CD1c-positive myeloid dendritic cell (primary cell): Measurements from ENCODE around the gene CSNK2A2.

Experiments used
- DNase-seq: peaks from one replicate; pipeline ENCODE4 v3.0.0-alpha.2; 2016; ENCODE audit errors: extremely low spot score

Gene CSNK2A2

GRCh38 chr16:58198022-58198683 lies at the start of gene CSNK2A2:
TSS of gene CSNK2A2 (minus strand) at chr16:58198106. CDS start at chr16:58197736, 370 bp downstream.
- DNase-seq = peak; percentile 86

- no peak for DNase-seq
Measured at GRCh38 chr16:58243528-58244004, 45.7 kb upstream of the CSNK2A2 start.

GRCh38 chr16:58236831-58237230 lies 38.9 kb upstream of the CSNK2A2 start:
- DNase-seq = no peak

GRCh38 chr16:58236231-58236690 lies 38.4 kb upstream of the CSNK2A2 start:
- DNase-seq = peak; percentile 62

GRCh38 chr16:58235663-58236062 lies 37.8 kb upstream of the CSNK2A2 start:
- no peak for DNase-seq

GRCh38 chr16:58234831-58235595 lies 37.1 kb upstream of the CSNK2A2 start:
- DNase-seq = no peak

GRCh38 chr16:58230259-58230658 lies 32.4 kb upstream of the CSNK2A2 start:
- no peak for DNase-seq

GRCh38 chr16:58226790-58227189 lies 28.9 kb upstream of the CSNK2A2 start:
- no peak for DNase-seq

- no peak for DNase-seq
Measured at GRCh38 chr16:58225965-58226602, 28.2 kb upstream of the CSNK2A2 start.

GRCh38 chr16:58222532-58223316 lies 24.8 kb upstream of the CSNK2A2 start:
- DNase-seq = no peak

GRCh38 chr16:58219432-58219831 lies 21.5 kb upstream of the CSNK2A2 start:
- no peak for DNase-seq

- DNase-seq = no peak
Measured at GRCh38 chr16:58218786-58219185, 20.9 kb upstream of the CSNK2A2 start.

GRCh38 chr16:58217311-58217925 lies 19.5 kb upstream of the CSNK2A2 start:
- DNase-seq = no peak

GRCh38 chr16:58212824-58213655 lies 15.1 kb upstream of the CSNK2A2 start:
- no peak for DNase-seq

GRCh38 chr16:58211846-58212245 lies 13.9 kb upstream of the CSNK2A2 start:
- no peak for DNase-seq

GRCh38 chr16:58211245-58211644 lies 13.3 kb upstream of the CSNK2A2 start:
- DNase-seq = no peak

GRCh38 chr16:58205276-58206036 lies 7.5 kb upstream of the CSNK2A2 start:
- no peak for DNase-seq

GRCh38 chr16:58201163-58201562 lies 3.3 kb upstream of the CSNK2A2 start:
- no peak for DNase-seq

- no peak for DNase-seq
Measured at GRCh38 chr16:58200004-58200797, 2.3 kb upstream of the CSNK2A2 start.
